ENCODE measurements around the gene KMT5B.
"Not testable (repeated sequence)": the region's sequence is repeated elsewhere in the genome, so short reads cannot be mapped to it uniquely, and the experiment has no call there.

KMT5B gene

DNA sequence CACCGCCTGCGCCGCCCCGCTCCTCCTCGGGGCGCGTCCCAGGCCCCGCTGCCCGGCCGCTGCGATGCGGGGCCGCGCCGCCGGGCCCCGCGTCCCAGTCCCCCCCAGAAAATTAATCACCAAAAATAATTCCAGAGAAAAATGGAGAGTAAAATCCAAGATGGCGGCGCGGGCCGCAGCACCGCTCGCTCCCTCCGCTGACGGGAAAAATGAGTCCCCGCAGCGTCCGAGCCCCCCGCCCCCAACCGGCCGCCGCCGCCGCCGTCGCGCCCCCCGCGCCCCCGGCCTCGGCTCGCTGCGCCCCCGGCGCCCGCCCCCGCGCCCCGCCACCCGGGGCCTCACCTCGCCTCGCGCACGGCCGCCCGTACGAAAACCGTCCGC is at the start of gene KMT5B:
Gene KMT5B, minus strand, starts transcription at position 162 of the 381 bp plus-strand sequence. CDS start 23,220 bp downstream, outside the sequence.
- H3K27me3 Mint-ChIP-seq = no peaks in the 10 kb centered on the region
- H3K27ac Mint-ChIP-seq = peak within 1 kb of the TSS; percentile 93
- peaks cover 36% of the 10 kb centered on the region for H3K4me1 Mint-ChIP-seq
- H3K4me3 Mint-ChIP-seq = peak within 1 kb of the TSS; percentile 91
- H3K9me3 Mint-ChIP-seq = no peaks in the 10 kb centered on the region
- DNase-seq (ENCODE audit: low spot score in 2 of 2) (no peak), ATAC-seq (ENCODE audit: low read depth) (peak; percentile 9)
- no peaks in the 10 kb centered on the region for H3K36me3 Mint-ChIP-seq

DNA sequence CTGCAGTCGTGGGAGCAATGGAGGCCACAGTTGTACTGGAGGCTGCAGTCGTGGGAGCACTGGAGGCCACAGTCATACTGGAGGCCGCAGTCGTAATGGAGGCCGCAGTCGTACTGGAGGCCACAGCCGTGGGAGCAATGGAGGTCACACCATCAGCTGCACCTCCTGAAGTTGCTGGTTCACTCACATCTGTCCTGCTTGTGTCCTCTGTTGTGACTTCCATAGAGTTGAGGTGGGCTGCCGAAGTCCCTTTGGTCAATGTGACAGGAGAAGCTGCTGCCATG is 49.4 kb upstream of the KMT5B start:
- peaks cover 27% of the 10 kb centered on the region for H3K36me3 Mint-ChIP-seq
- no peak for DNase-seq (ENCODE audit: low spot score in 2 of 2)
- no peak for ATAC-seq (ENCODE audit: low read depth)
- no peaks in the 10 kb centered on the region for H3K27me3 Mint-ChIP-seq
- no peak overlapping the region for H3K4me3 Mint-ChIP-seq
- H3K4me1 Mint-ChIP-seq = peaks cover 32% of the 10 kb centered on the region
- H3K9me3 Mint-ChIP-seq = no peaks in the 10 kb centered on the region
- no peak overlapping the region for H3K27ac Mint-ChIP-seq

DNA sequence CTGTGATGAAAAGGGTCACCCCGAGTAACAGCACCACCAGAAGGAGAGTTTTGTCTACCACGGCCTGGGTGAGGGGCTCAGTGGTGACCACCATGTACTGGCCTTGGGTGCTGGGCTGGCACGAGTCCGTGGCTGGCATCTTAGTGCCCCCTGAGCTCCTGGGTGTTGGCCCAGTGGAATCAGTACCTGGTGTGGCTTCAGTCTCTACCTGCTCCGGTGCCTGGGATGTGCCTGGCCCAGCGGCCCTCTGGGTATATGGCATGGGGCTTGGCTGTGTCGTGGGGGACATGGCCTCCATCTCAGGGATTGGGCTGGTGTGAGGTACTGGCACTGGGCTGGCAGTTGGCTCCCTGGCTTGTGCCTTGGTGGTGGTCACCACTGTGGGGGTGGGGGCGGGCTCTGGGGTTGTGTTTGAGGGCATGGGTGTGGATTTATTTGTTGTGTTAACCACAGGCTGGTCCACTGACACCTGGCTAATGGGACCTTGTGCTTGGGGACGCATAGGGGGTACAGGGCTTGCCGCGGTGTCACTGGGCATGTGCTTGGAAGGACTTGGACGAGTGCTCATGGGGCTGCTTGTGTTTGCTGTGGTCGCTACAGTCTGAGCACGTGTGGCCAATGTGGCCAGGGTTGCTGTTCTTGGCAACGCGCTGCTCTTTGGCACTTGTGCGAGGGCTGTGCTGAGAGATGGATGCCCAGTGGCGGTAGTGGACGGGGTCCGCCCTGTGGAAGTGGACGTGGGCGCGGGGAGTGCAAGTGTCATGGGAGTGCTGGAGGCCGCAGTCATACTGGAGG is 48.9 kb upstream of the KMT5B start:
- Mint-ChIP-seq H3K9me3 (no peaks in the 10 kb centered on the region), H3K4me1 (peaks cover 28% of the 10 kb centered on the region), H3K36me3 (peaks cover 27% of the 10 kb centered on the region), H3K27me3 (no peaks in the 10 kb centered on the region), H3K4me3 (no peak overlapping the region), H3K27ac (no peak overlapping the region)
- DNase-seq (ENCODE audit: low spot score in 2 of 2) = no peak
- ATAC-seq (ENCODE audit: low read depth) = no peak

DNA sequence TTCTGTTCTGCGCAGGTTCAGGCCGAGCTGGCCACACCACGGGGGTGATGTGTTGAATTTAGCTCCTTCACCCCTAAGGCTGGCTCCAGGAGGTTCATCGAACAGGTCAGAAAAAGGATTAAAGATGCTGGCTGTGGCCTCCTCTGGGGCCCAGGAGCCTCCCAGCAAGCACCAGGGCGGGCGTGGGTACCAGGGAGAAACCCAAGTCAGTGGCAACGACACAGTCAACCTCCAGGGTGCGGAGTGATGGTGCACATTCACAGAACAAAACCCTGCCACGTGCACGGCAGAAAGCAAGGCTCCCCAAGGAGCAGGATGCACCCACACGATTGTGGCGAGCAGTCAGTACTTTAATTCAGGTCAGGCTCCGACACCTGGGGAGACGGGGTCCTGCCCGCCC is 47.9 kb upstream of the KMT5B start:
- peak overlapping the region; percentile 55 for H3K27ac Mint-ChIP-seq

GRCh38 chr11:68260484-68260883 is 47.4 kb upstream of the KMT5B start:
- H3K27me3 Mint-ChIP-seq = no peaks in the 10 kb centered on the region
- peak overlapping the region; percentile 55 for H3K27ac Mint-ChIP-seq
- no peak for ATAC-seq (ENCODE audit: low read depth)
- no peak overlapping the region for H3K4me3 Mint-ChIP-seq
- peaks cover 27% of the 10 kb centered on the region for H3K36me3 Mint-ChIP-seq
- DNase-seq (ENCODE audit: low spot score in 2 of 2) = no peak
- no peaks in the 10 kb centered on the region for H3K9me3 Mint-ChIP-seq
- peaks cover 22% of the 10 kb centered on the region for H3K4me1 Mint-ChIP-seq

More for the DNA sequence above, 47.9 kb upstream of the KMT5B start:
- H3K4me1 Mint-ChIP-seq = peaks cover 22% of the 10 kb centered on the region
- DNase-seq (ENCODE audit: low spot score in 2 of 2) (no peak), ATAC-seq (ENCODE audit: low read depth) (no peak)
- no peaks in the 10 kb centered on the region for H3K27me3 Mint-ChIP-seq
- peaks cover 27% of the 10 kb centered on the region for H3K36me3 Mint-ChIP-seq
- H3K9me3 Mint-ChIP-seq = no peaks in the 10 kb centered on the region
- H3K4me3 Mint-ChIP-seq = no peak overlapping the region

GRCh38 chr11:68259122-68259959 is 46.2 kb upstream of the KMT5B start:
- Mint-ChIP-seq H3K27me3 (no peaks in the 10 kb centered on the region), H3K27ac (peak overlapping the region; percentile 84), H3K9me3 (no peaks in the 10 kb centered on the region), H3K4me1 (peaks cover 14% of the 10 kb centered on the region), H3K36me3 (peaks cover 20% of the 10 kb centered on the region), H3K4me3 (no peak overlapping the region)
- ATAC-seq (ENCODE audit: low read depth) = no peak
- no peak for DNase-seq (ENCODE audit: low spot score in 2 of 2)

- H3K9me3 Mint-ChIP-seq = no peaks in the 10 kb centered on the region
- peaks cover 13% of the 10 kb centered on the region for H3K36me3 Mint-ChIP-seq
- no peak overlapping the region for H3K4me3 Mint-ChIP-seq
- no peaks in the 10 kb centered on the region for H3K27me3 Mint-ChIP-seq
- H3K27ac Mint-ChIP-seq = peak overlapping the region; percentile 84
- DNase-seq (ENCODE audit: low spot score in 2 of 2) (no peak), ATAC-seq (ENCODE audit: low read depth) (no peak)
- peaks cover 10% of the 10 kb centered on the region for H3K4me1 Mint-ChIP-seq
These were observed 45.3 kb upstream of the KMT5B start for GRCh38 chr11:68258363-68258765.

- peaks cover 8% of the 10 kb centered on the region for H3K36me3 Mint-ChIP-seq
- DNase-seq (ENCODE audit: low spot score in 2 of 2) = peak; percentile 92 to 94
- no peaks in the 10 kb centered on the region for H3K27me3 Mint-ChIP-seq
- peak; percentile 96 for ATAC-seq (ENCODE audit: low read depth)
- H3K4me1 Mint-ChIP-seq = peaks cover 10% of the 10 kb centered on the region
- H3K27ac Mint-ChIP-seq = peak overlapping the region; percentile 84
- no peak overlapping the region for H3K4me3 Mint-ChIP-seq
- no peaks in the 10 kb centered on the region for H3K9me3 Mint-ChIP-seq
These were observed 44.6 kb upstream of the KMT5B start for GRCh38 chr11:68257477-68258362.

- DNase-seq (ENCODE audit: low spot score in 2 of 2) (no peak), ATAC-seq (ENCODE audit: low read depth) (no peak)
- Mint-ChIP-seq H3K36me3 (peaks cover 2% of the 10 kb centered on the region), H3K27me3 (no peaks in the 10 kb centered on the region), H3K27ac (no peak overlapping the region), H3K9me3 (no peaks in the 10 kb centered on the region), H3K4me1 (peaks cover 10% of the 10 kb centered on the region), H3K4me3 (no peak overlapping the region)
These were observed 43.2 kb upstream of the KMT5B start for GRCh38 chr11:68256331-68256741.

DNA sequence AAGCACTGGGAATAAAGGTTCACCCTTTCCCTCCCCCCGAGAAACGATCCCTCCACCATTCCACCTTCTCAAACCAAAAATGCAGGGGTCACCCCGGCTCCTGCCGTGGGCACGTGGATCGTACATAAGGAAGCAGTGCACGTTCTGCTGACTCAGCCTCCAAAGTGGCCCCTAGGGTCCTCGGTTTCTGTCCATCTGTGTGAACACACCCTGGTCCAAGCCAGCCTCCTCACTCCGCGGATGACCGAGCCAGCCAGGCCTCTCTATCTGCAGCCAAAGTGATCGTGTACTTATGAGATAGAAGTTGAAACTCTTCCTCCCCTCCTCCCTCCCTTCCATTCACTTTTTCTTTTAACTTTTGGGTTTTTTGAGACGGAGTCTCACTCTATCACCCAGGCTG is 42.4 kb upstream of the KMT5B start:
- Mint-ChIP-seq H3K4me3 (no peak overlapping the region), H3K36me3 (peaks cover 2% of the 10 kb centered on the region), H3K27me3 (no peaks in the 10 kb centered on the region), H3K9me3 (no peaks in the 10 kb centered on the region), H3K4me1 (peaks cover 9% of the 10 kb centered on the region), H3K27ac (no peak overlapping the region)
- no peak for DNase-seq (ENCODE audit: low spot score in 2 of 2)
- no peak for ATAC-seq (ENCODE audit: low read depth)

GRCh38 chr11:68254421-68254820 is 41.3 kb upstream of the KMT5B start:
- Mint-ChIP-seq H3K27me3 (no peaks in the 10 kb centered on the region), H3K4me3 (no peak overlapping the region), H3K9me3 (peaks cover 6% of the 10 kb centered on the region), H3K27ac (no peak overlapping the region), H3K36me3 (peaks cover 2% of the 10 kb centered on the region), H3K4me1 (peaks cover 4% of the 10 kb centered on the region)
- DNase-seq (ENCODE audit: low spot score in 2 of 2) (no peak), ATAC-seq (ENCODE audit: low read depth) (no peak)

DNA sequence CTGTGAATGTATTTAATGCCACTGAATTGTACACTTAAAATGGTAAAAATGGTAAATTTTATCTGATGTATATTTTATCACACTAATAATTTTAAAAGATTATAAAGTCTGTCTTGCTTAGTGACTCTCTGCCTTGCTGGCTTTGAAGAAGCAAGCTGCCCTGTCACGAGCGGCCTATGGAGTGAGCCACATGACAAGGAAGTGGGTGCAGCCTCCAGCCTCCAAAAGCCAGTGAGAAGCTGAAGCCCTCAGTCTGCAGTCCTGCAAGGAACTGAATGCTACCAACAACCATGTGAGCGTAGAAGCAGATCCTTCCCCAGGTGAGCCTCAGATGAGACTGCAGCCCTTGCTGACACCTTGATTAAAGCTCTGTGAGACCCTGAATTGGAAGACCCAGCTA is 38.7 kb upstream of the KMT5B start:
- H3K4me1 Mint-ChIP-seq = no peaks in the 10 kb centered on the region
- ATAC-seq (ENCODE audit: low read depth) = no peak
- H3K4me3 Mint-ChIP-seq = no peak overlapping the region
- no peak for DNase-seq (ENCODE audit: low spot score in 2 of 2)
- H3K27me3 Mint-ChIP-seq = no peaks in the 10 kb centered on the region
- peaks cover 2% of the 10 kb centered on the region for H3K36me3 Mint-ChIP-seq
- H3K27ac Mint-ChIP-seq = no peak overlapping the region
- peaks cover 7% of the 10 kb centered on the region for H3K9me3 Mint-ChIP-seq

DNA sequence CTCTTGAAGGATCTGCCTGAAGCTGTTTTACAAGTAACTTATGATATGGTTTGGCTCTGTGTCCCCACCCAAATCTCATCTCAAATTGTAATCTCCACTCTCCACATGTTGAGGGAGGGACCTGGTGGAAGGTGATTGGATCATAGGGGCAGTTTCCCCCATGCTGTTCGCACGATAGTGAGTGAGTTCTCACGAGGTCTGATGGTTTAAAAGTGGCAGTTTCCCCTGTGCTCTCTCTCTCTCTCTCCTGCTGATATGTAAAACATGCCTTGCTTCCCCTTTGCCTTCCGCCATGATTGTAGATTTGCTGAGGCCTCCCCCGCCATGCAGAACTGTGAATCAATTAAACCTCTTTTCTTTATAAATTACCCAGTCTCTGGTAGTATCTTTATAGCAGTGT is 31.8 kb upstream of the KMT5B start:
- DNase-seq (ENCODE audit: low spot score in 2 of 2); H3K27ac Mint-ChIP-seq; H3K4me3 Mint-ChIP-seq; H3K9me3 Mint-ChIP-seq; H3K27me3 Mint-ChIP-seq; H3K4me1 Mint-ChIP-seq; H3K36me3 Mint-ChIP-seq; ATAC-seq (ENCODE audit: low read depth): not testable (repeated sequence)

- H3K27ac Mint-ChIP-seq; ATAC-seq (ENCODE audit: low read depth); H3K9me3 Mint-ChIP-seq; H3K4me1 Mint-ChIP-seq; H3K27me3 Mint-ChIP-seq; H3K36me3 Mint-ChIP-seq; DNase-seq (ENCODE audit: low spot score in 2 of 2); H3K4me3 Mint-ChIP-seq: not testable (repeated sequence)
These were observed 30.8 kb upstream of the KMT5B start for GRCh38 chr11:68243847-68244246.
